ENCODE data around the gene RDH11. TPM values are rescaled to one million over a fixed set of nuclear protein-coding genes. Genes with fewer than 3 reads are reported as not detected.

The RDH11 gene
- total and polyA plus RNA-seq, 8 donors = 60.6 to 97.1 (median 67.6) TPM

DNA sequence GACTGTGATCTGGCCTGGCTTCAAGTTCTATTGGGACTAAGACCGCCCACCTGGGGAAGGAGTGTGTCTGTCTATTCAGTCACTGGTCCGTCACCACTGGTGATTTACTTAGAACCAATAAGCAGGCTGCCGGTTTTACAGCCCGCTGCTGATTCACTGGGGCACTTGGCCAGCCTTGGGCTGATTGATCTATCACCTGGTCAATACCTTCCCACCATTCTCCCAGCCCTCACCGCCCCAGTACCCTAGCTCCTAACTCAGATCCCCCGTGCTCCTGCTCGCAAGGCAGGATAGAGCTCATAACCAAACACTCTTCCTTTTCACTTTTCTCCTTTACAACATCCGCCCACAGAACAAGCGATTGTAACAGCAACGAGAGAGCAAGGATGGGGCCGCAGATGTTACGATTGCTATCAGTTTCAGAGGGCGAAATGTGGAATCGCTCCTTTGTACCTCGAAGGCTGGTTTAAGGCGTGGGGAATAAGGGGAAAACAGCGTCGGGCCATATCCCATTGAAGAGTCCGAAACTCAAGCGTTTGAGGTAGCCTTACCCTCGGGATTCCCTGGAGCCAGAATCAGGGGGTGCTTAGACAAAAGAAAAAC lies 672 bp downstream of the RDH11 start:
- ATAC-seq = peak; percentile 91
- TF ChIP-seq CTCF (IDR thresholded peaks at IDR 0.05) = no peak
- H3K27me3 ChIP-seq = no peaks in the 10 kb centered on the region
- H3K9me3 ChIP-seq = no peaks in the 10 kb centered on the region
- H3K4me1 ChIP-seq = peaks cover 5 to 19% of the 10 kb centered on the region in 2 donors
- peak overlapping the region; percentile 77 to 83 for H3K27ac ChIP-seq
- peak; percentile 34 to 79 (median 78) for DNase-seq
- H3K36me3 ChIP-seq = peaks cover 0 to 26% of the 10 kb centered on the region in 2 donors
- H3K4me3 ChIP-seq = peak overlapping the region; percentile 93 to 95
- intact Hi-C loops (cut with DNase I) = no loop called here

DNA sequence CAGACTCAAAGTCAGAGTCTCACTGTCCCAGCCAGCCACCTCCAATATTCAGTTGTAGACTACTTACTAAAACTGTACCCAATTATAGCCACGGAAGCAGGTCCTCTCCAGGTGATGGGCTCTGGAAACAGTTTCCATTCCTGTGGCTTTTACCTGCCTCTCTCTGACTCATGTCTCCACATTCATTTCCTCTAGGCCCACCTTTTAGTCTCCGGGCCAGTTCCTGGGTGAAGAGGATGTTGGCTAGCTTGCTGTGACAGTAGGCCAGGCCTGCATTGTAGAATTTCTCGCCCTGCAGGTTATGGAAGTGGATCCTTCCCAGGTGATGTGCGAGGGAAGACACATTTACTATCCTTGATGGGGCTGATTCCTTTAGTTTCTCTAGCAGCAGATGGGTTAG lies 5.6 kb downstream of the RDH11 start:
- no peak for DNase-seq
- no peak for ATAC-seq
- peaks cover 0 to 73% of the 10 kb centered on the region in 2 donors for H3K36me3 ChIP-seq
- H3K27ac ChIP-seq = no peak overlapping the region
- no peaks in the 10 kb centered on the region for H3K9me3 ChIP-seq
- intact Hi-C loops (cut with DNase I) = no loop called here
- no peak for TF ChIP-seq CTCF (IDR thresholded peaks at IDR 0.05)
- H3K4me1 ChIP-seq = peaks cover 5 to 19% of the 10 kb centered on the region in 2 donors
- no peak overlapping the region for H3K4me3 ChIP-seq
- no peaks in the 10 kb centered on the region for H3K27me3 ChIP-seq

GRCh38 chr14:67683842-67684241 lies 11.7 kb downstream of the RDH11 start:
- TF ChIP-seq CTCF (IDR thresholded peaks at IDR 0.05) = no peak
- intact Hi-C loops (cut with DNase I) = no loop called here
- no peak for DNase-seq
- no peaks in the 10 kb centered on the region for H3K27me3 ChIP-seq
- ATAC-seq = no peak
- H3K4me3 ChIP-seq = no peak overlapping the region
- H3K9me3 ChIP-seq = no peaks in the 10 kb centered on the region
- peaks cover 0 to 12% of the 10 kb centered on the region in 2 donors for H3K4me1 ChIP-seq
- H3K27ac ChIP-seq = no peak overlapping the region
- H3K36me3 ChIP-seq = peaks cover 0 to 64% of the 10 kb centered on the region in 2 donors

DNA sequence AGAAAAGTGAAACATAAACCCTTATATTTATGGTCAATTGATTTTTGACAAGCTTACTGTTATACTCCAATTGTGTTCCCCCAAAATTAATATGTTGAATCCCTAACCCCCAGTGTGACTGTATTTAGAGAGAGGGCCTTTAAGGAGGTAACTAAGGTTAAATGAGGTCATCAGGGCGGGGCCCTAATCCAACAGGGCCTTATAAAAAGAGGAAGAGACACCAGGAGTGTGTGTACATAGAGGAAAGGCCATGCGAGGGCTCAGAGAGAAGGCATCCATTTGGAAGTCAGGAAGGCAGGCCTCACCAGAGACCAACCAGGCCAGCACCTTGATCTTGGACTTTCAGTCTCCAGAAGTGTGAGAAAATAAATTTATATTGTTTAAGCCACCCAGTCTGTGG lies 14.6 kb downstream of the RDH11 start:
- intact Hi-C loops (cut with DNase I) = no loop called here
- DNase-seq (no peak), ATAC-seq (peak; percentile 67)
- Histone ChIP-seq H3K27ac (no peak overlapping the region), H3K27me3 (no peaks in the 10 kb centered on the region), H3K4me3 (no peak overlapping the region), H3K9me3 (no peaks in the 10 kb centered on the region), H3K36me3 (peaks cover 0 to 52% of the 10 kb centered on the region in 2 donors), H3K4me1 (peaks cover 0 to 12% of the 10 kb centered on the region in 2 donors)
- no peak for TF ChIP-seq CTCF (IDR thresholded peaks at IDR 0.05)

GRCh38 chr14:67680121-67680602 lies 15.4 kb downstream of the RDH11 start:
- no peaks in the 10 kb centered on the region for H3K9me3 ChIP-seq
- H3K4me1 ChIP-seq = peaks cover 0 to 19% of the 10 kb centered on the region in 2 donors
- H3K27me3 ChIP-seq = no peaks in the 10 kb centered on the region
- no peak for TF ChIP-seq CTCF (IDR thresholded peaks at IDR 0.05)
- H3K27ac ChIP-seq = peak overlapping the region in 1 of 2 donors; percentile 24
- ATAC-seq = peak; percentile 73
- H3K36me3 ChIP-seq = peaks cover 0 to 44% of the 10 kb centered on the region in 2 donors
- intact Hi-C loops (cut with DNase I) = no loop called here
- DNase-seq = no peak
- H3K4me3 ChIP-seq = no peak overlapping the region
